GOT3 (cell line): Measurements from ENCODE around the gene SLC40A1.
A peak's percentile ranks its signal among the peaks of the same experiment; 100 is the strongest.

Source experiments
- DNase-seq: peaks from one replicate; lab custom pipeline; 2025; ENCODE audit warnings: mixed read lengths; lab: John Stamatoyannopoulos, UW

SLC40A1 gene

GRCh38 chr2:189569295-189569910 is 11.2 kb downstream of the SLC40A1 start:
- no peak for DNase-seq

GRCh38 chr2:189566046-189566445 is 14.5 kb downstream of the SLC40A1 start:
- DNase-seq, result peak; percentile 4

GRCh38 chr2:189561371-189562038 is 19.1 kb downstream of the SLC40A1 start:
- DNase-seq, result no peak

GRCh38 chr2:189560273-189560586 is 20.4 kb downstream of the SLC40A1 start:
- no peak for DNase-seq

- DNase-seq, result no peak
These were observed 20.9 kb downstream of the SLC40A1 start for GRCh38 chr2:189559579-189560272.

GRCh38 chr2:189558516-189559272 is 21.9 kb downstream of the SLC40A1 start:
- DNase-seq, result no peak

DNA sequence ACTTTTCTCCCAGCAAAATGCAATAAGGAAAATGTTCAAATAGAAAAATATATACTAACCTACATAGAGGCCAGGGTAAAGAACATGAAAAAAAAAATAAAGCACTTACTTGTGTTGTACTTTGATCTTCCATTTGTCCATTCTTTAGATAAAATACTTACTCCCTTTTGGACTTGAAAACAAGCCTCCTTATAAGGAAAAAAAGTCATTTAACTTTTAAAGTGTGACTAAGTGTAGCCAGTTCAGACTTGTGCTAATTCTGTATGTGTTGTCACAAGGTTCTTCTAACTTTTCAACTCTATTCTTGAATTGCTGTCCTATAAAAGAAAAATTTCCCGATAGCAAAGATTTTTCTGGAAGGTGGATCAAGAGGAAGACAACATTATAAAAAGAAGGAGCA is 23.2 kb downstream of the SLC40A1 start:
- no peak for DNase-seq

- DNase-seq, result no peak
These were observed 24.1 kb downstream of the SLC40A1 start for GRCh38 chr2:189556526-189556925.

- DNase-seq, result no peak
These were observed 25.4 kb downstream of the SLC40A1 start for GRCh38 chr2:189555232-189555631.

GRCh38 chr2:189553504-189554088 is 27.0 kb downstream of the SLC40A1 start:
- DNase-seq, result no peak

DNA sequence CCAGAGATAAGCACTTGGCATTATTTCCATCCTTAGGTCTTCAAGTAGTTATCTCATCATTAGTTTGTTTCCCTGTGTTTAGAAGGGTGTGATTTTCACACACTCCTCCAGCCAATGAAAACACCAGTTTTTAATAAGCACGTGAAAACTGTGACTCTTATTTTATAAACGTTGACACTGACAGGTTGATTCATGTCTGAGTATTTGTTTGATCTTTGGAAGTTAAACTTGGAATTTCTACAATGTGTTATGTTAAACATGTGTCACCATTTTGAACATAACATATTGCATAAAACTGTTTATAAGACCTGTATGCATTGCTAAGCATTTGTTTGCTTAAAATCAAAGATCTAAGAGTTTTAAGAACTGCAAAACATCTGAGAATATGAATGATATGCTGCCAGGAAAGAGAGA is 27.6 kb downstream of the SLC40A1 start:
- DNase-seq, result no peak

DNA sequence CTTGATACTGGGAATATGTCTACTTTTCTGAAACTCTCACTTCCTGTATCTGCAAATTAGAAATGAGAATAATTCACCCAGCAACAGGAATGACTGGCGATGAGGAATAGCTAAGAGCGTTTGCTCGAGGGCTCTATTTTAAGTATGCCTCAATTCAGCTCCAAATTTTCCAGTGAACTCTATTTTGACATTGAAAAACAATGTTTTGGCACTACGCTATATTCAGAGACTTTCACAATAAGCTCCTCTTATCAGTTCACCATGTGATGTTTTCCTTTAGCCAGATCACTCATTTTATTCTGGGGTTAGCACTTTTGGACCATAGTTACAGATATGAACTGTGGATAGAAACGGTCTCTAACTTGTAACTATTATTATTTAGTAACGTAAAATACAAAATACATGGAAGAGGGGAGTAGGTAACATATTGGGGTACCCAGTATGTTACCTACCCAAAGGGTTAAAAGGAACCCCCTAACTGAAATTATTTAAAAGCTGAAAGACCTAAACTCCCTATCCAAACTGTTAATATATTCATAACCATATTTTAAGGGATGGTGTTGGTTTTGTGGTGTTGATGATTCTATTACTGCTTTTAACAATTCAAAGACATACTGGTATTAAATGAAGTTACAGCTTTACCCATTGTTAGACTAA is 28.1 kb downstream of the SLC40A1 start:
- no peak for DNase-seq

DNA sequence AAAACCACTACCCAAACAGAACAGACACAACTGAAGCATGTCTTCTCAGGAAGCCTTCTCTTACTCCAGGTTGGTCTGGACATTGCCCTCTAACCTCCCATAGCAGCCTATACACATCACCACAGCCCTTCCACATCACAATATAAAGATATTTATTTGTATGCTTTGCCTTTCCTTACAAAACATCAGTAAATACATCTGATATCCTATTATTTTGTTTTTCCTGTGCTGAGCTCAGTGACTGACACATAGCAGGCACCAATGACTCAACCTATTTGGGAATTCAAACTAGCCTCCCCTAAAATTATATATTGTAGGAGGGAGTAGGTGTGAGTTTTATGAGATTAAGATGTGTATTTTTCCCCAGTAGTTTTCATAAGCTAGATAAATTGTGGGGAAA is 28.8 kb downstream of the SLC40A1 start:
- DNase-seq, result no peak

- no peak for DNase-seq
These were observed 31.1 kb downstream of the SLC40A1 start for GRCh38 chr2:189549449-189549832.

- no peak for DNase-seq
These were observed 31.7 kb downstream of the SLC40A1 start for GRCh38 chr2:189548666-189549448.

DNA sequence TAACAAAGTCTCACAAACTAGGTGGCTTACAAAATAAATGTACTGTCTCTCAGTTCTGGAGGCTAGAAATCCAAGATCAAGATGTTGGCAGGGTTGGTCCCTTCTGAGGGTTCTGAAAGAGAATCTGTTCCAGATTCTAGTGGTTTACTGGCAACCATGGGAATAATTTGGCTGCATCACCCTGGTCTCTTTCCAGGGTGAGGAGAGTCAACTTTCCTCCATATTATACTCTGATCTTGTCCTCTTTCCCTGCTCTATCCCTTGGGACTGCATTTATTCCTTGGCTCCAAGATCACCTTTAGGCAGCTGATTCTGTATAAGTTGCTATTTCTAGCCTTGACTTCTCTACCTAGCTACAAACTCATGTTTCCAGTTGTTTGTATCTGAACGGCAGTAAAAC is 35.2 kb downstream of the SLC40A1 start:
- no peak for DNase-seq

GRCh38 chr2:189544318-189545042 is 36.1 kb downstream of the SLC40A1 start:
- DNase-seq, result no peak

- DNase-seq, result no peak
These were observed 37.2 kb downstream of the SLC40A1 start for GRCh38 chr2:189543367-189543766.

DNA sequence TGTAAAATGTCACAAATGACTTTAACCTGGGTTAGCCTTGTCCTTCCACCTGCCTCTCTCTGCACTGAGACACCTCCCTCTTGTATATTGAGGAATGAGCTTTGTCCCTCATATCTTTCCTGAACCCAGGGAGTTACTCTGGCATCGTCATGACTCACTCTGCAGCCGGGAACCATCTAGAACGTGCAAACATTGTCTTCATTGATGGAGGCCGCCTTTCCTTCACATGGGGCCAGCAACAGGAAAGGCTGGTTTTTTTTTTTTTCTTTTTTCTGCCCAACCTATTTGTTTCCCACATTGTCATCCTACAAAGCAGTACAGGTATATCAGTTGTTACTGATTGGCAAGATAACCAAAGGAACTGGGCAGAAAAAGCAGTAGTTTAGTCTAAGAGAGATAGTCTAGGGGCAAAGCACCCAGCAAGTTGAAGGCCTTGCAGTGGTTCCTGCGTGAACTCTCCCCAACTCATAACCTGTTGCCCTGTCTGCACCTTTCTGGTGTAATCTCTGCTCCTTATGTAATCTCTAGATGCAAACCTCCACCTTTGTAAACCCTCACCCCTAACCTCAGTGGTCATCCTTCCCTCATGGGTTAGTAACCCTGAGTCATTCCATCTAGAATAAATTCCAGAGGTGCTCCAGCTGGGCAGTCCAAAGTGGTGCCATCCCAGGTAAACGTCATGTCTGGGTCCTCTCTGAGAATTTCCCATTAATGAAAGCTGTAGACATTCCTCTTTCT is 38.3 kb downstream of the SLC40A1 start:
- no peak for DNase-seq

DNA sequence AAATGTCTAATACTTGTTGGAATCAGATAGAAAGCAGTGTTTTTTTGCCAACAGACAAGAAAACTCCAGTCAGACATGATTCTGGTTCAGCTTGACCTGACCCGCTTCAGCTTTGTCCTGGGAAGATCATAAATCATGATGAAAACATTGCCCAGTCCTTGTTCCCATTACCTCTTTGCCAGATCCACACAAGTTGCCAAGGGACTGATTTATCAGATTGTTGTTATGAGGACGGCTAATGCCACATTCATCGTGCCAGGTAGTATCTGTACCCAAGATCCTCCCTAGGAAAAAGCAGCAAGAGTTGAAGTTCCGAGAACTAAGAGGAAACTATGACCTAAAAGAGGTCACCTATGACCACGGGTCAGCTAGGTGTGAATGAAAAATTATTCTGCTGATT is 39.0 kb downstream of the SLC40A1 start:
- DNase-seq, result no peak
